Ascending aorta (tissue), 2 donors: ENCODE results near the gene UNC79. TPM values are rescaled to one million over a fixed set of nuclear protein-coding genes. Genes with fewer than 3 reads are reported as not detected.

Source experiments
- DNase-seq, 2 donors: peaks; one replicate each; pipeline ENCODE4 v3.0.0-alpha.2; 2019; ENCODE audit warnings: low spot score in 2 of 2
- H3K27ac ChIP-seq, 2 donors: fragments of 200-600 bp; sonication (generic); one replicate each; pipeline ENCODE4 v1.5.1; 2016 to 2017; ENCODE audit warnings: mild to moderate bottlenecking in 1 of 2
- H3K27me3 ChIP-seq: fragments of 200-600 bp; sonication (generic); one replicate; pipeline ENCODE4 v1.5.1; 2017
- H3K36me3 ChIP-seq, 2 donors: fragments of 200-600 bp; sonication (generic); one replicate each; pipeline ENCODE4 v1.5.1; 2016
- H3K4me1 ChIP-seq, 2 donors: fragments of 200-600 bp; sonication (generic); one replicate each; pipeline ENCODE4 v1.5.1; 2016 to 2017; ENCODE audit warnings: mild to moderate bottlenecking in 1 of 2
- H3K4me3 ChIP-seq, 2 donors: fragments of 200-600 bp; sonication (generic); one replicate each; pipeline ENCODE4 v1.5.1; 2016 to 2017; ENCODE audit warnings: mild to moderate bottlenecking in 1 of 2
- H3K9me3 ChIP-seq, 2 donors: fragments of 200-600 bp; sonication (generic); one replicate each; pipeline ENCODE4 v1.5.1; 2016
- intact Hi-C: fragments of 100-400 bp; cut with DNase I; formaldehyde crosslinking; loops from one replicate; pipeline ENCODE4 v1.15.1; 2023
- total RNA-seq: library from RNA; depleted of rRNA; stranded (reverse); fragments of >200 nt; gene quantifications from one replicate; pipeline ENCODE4 v1.1.0, GENCODE V29; 2016
- TF ChIP-seq, protein P1 (sequence below), 3 experiments: fragments of 200-600 bp in 2 of 3; fragments of 450-650 bp in 1 of 3; sonication (generic) in 2 of 3; IDR thresholded peaks; one replicate each; pipeline ENCODE4 v1.5.1; 2016 to 2019; ENCODE audit warnings: antibody characterized with exemption in 3 of 3, mild to moderate bottlenecking in 1 of 3, moderate library complexity in 1 of 3

UNC79 gene
- total RNA-seq, 1 donor from 2014 or later: not detected

- TF ChIP-seq, protein P1, sequence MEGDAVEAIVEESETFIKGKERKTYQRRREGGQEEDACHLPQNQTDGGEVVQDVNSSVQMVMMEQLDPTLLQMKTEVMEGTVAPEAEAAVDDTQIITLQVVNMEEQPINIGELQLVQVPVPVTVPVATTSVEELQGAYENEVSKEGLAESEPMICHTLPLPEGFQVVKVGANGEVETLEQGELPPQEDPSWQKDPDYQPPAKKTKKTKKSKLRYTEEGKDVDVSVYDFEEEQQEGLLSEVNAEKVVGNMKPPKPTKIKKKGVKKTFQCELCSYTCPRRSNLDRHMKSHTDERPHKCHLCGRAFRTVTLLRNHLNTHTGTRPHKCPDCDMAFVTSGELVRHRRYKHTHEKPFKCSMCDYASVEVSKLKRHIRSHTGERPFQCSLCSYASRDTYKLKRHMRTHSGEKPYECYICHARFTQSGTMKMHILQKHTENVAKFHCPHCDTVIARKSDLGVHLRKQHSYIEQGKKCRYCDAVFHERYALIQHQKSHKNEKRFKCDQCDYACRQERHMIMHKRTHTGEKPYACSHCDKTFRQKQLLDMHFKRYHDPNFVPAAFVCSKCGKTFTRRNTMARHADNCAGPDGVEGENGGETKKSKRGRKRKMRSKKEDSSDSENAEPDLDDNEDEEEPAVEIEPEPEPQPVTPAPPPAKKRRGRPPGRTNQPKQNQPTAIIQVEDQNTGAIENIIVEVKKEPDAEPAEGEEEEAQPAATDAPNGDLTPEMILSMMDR (IDR thresholded peaks at IDR 0.05): no peak
- Histone ChIP-seq H3K36me3 (no peaks in the 10 kb centered on the region), H3K27ac (no peak overlapping the region), H3K9me3 (no peaks in the 10 kb centered on the region), H3K27me3 (no peaks in the 10 kb centered on the region), H3K4me1 (no peaks in the 10 kb centered on the region), H3K4me3 (no peak overlapping the region)
- no peak for DNase-seq
- intact Hi-C loops: no loop called here
These were observed 198.9 kb downstream of the UNC79 start for GRCh38 chr14:93629643-93630042.

DNA sequence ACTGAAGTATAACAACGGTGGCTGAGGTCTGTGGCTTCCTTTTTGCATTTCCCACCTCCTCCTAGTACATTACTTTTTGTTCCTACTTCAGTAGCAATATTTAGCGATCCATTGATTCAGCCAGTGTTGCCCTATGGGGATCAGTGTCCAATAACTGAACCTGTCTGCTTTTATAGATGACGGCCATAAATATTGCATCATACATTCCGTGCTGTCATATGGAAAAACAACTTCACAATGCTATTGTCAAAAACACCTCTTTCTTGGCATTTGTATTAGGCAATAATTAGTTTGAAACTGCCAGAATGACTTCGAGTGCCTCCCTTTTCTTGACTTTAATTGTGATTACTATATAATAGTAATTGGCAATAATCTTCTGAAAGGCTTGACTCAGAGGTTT is 208.1 kb downstream of the UNC79 start:
- no peaks in the 10 kb centered on the region for H3K9me3 ChIP-seq
- H3K27ac ChIP-seq: no peak overlapping the region
- H3K36me3 ChIP-seq: no peaks in the 10 kb centered on the region
- DNase-seq: no peak
- intact Hi-C loops: no loop called here
- H3K27me3 ChIP-seq: no peaks in the 10 kb centered on the region
- H3K4me1 ChIP-seq: no peaks in the 10 kb centered on the region
- TF ChIP-seq, protein P1 (IDR thresholded peaks at IDR 0.05): no peak
- no peak overlapping the region for H3K4me3 ChIP-seq

DNA sequence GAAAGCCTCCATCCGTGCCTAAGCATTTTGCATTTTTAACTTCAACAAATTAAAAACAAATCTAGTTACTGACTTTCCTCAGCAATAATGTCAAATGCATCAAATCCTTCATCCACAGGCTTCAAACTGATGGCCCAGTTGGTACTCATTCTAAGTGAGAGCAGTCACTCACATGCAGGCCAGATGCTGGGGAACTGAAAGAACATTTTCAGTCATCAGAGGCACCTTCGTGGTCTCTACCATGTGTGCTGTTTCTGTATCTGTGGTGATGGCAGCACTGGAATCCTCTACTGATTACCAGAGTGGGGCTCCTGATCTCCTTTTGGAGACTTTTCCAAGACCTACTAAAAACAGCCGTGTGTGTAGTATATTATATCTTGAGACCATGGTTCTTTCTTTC is 212.4 kb downstream of the UNC79 start:
- Histone ChIP-seq H3K4me1 (no peaks in the 10 kb centered on the region), H3K27me3 (no peaks in the 10 kb centered on the region), H3K27ac (no peak overlapping the region), H3K36me3 (no peaks in the 10 kb centered on the region), H3K4me3 (no peak overlapping the region), H3K9me3 (no peaks in the 10 kb centered on the region)
- TF ChIP-seq, protein P1 (IDR thresholded peaks at IDR 0.05): no peak
- intact Hi-C loops: no loop called here
- DNase-seq: no peak

DNA sequence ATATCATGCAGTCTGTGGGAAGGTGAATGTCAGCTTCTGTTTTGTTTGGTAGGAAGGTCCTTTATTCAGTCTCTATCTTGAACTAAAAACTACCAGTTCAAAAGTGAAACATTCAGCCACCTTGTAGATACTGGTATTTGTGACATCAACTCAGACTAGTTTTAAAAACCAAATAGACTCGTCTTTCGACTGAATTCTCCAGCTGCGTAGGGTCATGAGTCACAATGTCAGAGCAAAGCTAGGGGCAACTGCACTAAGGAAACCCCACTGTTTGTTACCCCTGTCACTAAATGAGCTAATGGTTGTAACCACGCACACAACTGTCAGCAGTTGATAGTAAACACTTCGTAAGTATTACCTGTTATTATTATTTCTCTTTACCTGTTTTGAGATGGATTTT is 212.9 kb downstream of the UNC79 start:
- intact Hi-C loops: no loop called here
- TF ChIP-seq, protein P1 (IDR thresholded peaks at IDR 0.05): no peak
- Histone ChIP-seq H3K4me1 (no peaks in the 10 kb centered on the region), H3K27me3 (no peaks in the 10 kb centered on the region), H3K36me3 (no peaks in the 10 kb centered on the region), H3K27ac (no peak overlapping the region), H3K4me3 (no peak overlapping the region), H3K9me3 (no peaks in the 10 kb centered on the region)
- no peak for DNase-seq

DNA sequence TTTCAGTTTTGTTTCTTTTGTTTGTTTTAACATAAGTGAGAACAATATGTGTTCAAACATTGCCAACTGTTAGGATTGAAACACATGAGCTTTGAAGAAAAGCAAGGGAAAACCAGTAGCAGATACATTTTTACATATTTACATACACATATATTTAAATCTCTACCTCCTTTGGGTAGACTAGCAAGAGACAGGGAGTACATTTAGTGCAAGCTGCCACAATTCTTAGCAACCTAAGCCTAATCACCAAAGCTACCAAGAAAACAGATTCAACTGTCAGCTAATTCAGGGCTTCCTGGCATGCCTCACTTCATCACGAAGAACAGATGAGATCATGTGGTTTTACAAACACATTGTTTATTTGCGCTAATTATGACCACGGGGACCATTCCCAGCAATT is 214.5 kb downstream of the UNC79 start:
- H3K36me3 ChIP-seq: no peaks in the 10 kb centered on the region
- intact Hi-C loops: no loop called here
- no peak overlapping the region for H3K4me3 ChIP-seq
- no peak for DNase-seq
- no peaks in the 10 kb centered on the region for H3K4me1 ChIP-seq
- no peak overlapping the region for H3K27ac ChIP-seq
- H3K27me3 ChIP-seq: no peaks in the 10 kb centered on the region
- TF ChIP-seq, protein P1 (IDR thresholded peaks at IDR 0.05): no peak
- H3K9me3 ChIP-seq: no peaks in the 10 kb centered on the region
